Naive thymus-derived CD8-positive, alpha-beta T cell (primary cell): Measurements from ENCODE around the gene ROR1. TPM values are rescaled to one million over a fixed set of nuclear protein-coding genes. Genes with fewer than 3 reads are reported as not detected.

ENCODE experiments used
- ATAC-seq, 2 donors: fragments of 150-1000 bp; cut with Tn5 transposase in 1 of 2; sonication (Bioruptor Pico), chemical (Tn5 transposase) in 1 of 2; 1 replicate in 1 of 2; 2 replicates in 1 of 2; pipeline ENCODE4 v1.10.0; 2021; ENCODE audit warnings: mild to moderate bottlenecking in 2 of 2, moderate library complexity in 2 of 2
- POLR2A ChIA-PET: fragments of 350-600 bp; sonication (Branson Sonifier 250); formaldehyde crosslinking; loops from one replicate; lab custom pipeline; 2021; ENCODE audit warnings: antibody characterized with exemption; lab: Charles Lee
- DNase-seq, 10 donors: peaks; one replicate each; pipeline versions ENCODE4 v3.0.0 to v3.0.0-alpha.2; 2020 to 2022
- H3K27ac Mint-ChIP-seq, 10 donors: one replicate each; pipeline ENCODE4 v1.8.0; 2020 to 2022; ENCODE audit warnings: mild to moderate bottlenecking in 10 of 10, mixed read lengths in 10 of 10, moderate library complexity in 4 of 10, inconsistent platforms in 1 of 10
- H3K27me3 Mint-ChIP-seq, 5 donors: one replicate each; pipeline ENCODE4 v1.8.0; 2021 to 2022; ENCODE audit warnings: mixed read lengths in 5 of 5
- H3K36me3 Mint-ChIP-seq, 3 donors: one replicate each; pipeline ENCODE4 v1.8.0; 2020 to 2022; ENCODE audit warnings: mixed read lengths in 3 of 3, mild to moderate bottlenecking in 2 of 3, inconsistent platforms in 1 of 3
- H3K4me1 Mint-ChIP-seq, 4 donors: one replicate each; pipeline ENCODE4 v1.8.0; 2021 to 2022; ENCODE audit warnings: mixed read lengths in 4 of 4
- H3K4me3 Mint-ChIP-seq, 10 donors: one replicate each; pipeline ENCODE4 v1.8.0; 2020 to 2022; ENCODE audit warnings: mild to moderate bottlenecking in 10 of 10, mixed read lengths in 10 of 10, moderate library complexity in 6 of 10, inconsistent platforms in 1 of 10
- H3K9me3 Mint-ChIP-seq, 9 donors: one replicate each; pipeline ENCODE4 v1.8.0; 2020 to 2022; ENCODE audit warnings: mixed read lengths in 9 of 9, mild to moderate bottlenecking in 3 of 9, inconsistent platforms in 1 of 9, moderate library complexity in 1 of 9
- polyA plus RNA-seq, 3 donors: library from polyadenylated mRNA; unstranded; fragments of 300-500 nt; fragmentation: Illumina TruSeq; gene quantifications; one replicate each; pipeline ENCODE4 v1.2.3, GENCODE V29; 2021
- total RNA-seq, 8 experiments: library from RNA in 2 of 8; stranded (reverse) in 2 of 8; gene quantifications; one replicate each; pipeline ENCODE4 v1.2.3 and lab custom pipeline; 2021 to 2026

The ROR1 gene
- total and polyA plus RNA-seq, 5 experiments from 2014 or later = 0.44 to 0.80 TPM; not detected in 3

DNA sequence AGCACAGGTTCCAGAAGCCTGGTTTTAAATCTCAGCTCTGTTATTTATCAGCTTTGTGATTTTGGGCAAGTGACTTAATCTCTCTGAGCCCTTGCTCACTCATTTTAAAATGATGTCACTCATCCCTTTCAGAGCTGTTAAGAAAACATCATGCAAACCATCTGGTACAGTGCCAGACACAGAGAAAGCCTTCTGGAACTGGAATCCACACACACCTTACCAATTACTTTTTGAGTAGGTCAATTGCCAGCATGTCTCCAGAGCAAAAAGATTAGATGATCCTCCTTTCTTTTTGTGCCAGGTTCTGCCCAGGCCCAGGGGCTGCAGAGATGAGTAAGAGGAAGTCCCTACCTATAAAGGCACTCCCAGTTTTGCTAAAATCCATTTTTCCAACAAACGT, 61.3 kb downstream of the ROR1 start:
- ATAC-seq (no peak), DNase-seq (no peak)
- Mint-ChIP-seq H3K27ac (no peak overlapping the region), H3K4me3 (no peak overlapping the region), H3K9me3 (no peaks in the 10 kb centered on the region), H3K36me3 (no peaks in the 10 kb centered on the region), H3K4me1 (peaks cover 0 to 24% (median 0%) of the 10 kb centered on the region in 4 donors), H3K27me3 (no peaks in the 10 kb centered on the region)
- POLR2A ChIA-PET = no interaction called here

DNA sequence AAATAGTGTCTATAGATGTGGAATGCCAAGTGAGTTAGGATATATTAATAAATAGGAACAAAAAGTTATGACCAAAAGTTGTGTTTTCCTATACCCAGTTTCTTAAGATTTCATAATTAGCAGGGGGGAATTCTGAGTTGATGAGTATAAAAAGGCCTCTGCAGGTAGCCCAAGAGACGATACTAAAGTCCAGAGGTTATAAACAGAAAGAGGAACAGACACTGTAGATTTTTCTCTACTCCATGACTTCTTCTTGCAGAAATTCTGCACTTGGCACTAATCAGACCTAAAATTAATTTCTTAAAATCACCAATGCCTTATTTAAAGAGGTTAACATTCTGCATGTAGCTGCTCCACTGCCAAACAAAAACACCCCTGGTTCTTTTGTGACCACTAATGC, 62.6 kb downstream of the ROR1 start:
- H3K4me1 Mint-ChIP-seq = peaks cover 0 to 24% (median 0%) of the 10 kb centered on the region in 4 donors
- POLR2A ChIA-PET = no interaction called here
- no peak overlapping the region for H3K27ac Mint-ChIP-seq
- no peaks in the 10 kb centered on the region for H3K27me3 Mint-ChIP-seq
- no peaks in the 10 kb centered on the region for H3K36me3 Mint-ChIP-seq
- ATAC-seq (no peak), DNase-seq (no peak)
- no peaks in the 10 kb centered on the region for H3K9me3 Mint-ChIP-seq
- H3K4me3 Mint-ChIP-seq = no peak overlapping the region

DNA sequence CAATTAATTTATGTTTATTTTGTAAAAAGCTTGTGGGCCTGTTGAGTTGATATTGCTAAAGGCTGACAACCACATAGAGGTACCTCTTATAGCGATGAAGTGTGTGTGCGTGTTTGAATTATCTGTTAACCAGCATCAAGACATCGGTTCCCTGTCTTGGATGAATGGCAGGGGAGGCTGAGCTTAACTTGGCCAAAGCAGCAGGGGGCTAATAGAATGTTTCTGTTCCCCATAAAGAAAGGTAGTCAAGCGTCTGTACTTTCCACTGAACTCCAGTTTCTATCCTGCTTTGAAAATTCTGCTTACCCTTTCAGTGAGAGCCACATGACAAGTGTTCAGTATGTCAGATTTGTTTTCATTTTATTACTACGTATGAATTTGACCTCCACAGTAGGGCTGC, 63.0 kb downstream of the ROR1 start:
- H3K4me3 Mint-ChIP-seq = no peak overlapping the region
- no peaks in the 10 kb centered on the region for H3K36me3 Mint-ChIP-seq
- POLR2A ChIA-PET = no interaction called here
- H3K27me3 Mint-ChIP-seq = peaks cover 0 to 2% (median 0%) of the 10 kb centered on the region in 5 donors
- DNase-seq = no peak
- H3K4me1 Mint-ChIP-seq = peaks cover 0 to 21% (median 0%) of the 10 kb centered on the region in 4 donors
- ATAC-seq = no peak
- H3K27ac Mint-ChIP-seq = no peak overlapping the region
- no peaks in the 10 kb centered on the region for H3K9me3 Mint-ChIP-seq

DNA sequence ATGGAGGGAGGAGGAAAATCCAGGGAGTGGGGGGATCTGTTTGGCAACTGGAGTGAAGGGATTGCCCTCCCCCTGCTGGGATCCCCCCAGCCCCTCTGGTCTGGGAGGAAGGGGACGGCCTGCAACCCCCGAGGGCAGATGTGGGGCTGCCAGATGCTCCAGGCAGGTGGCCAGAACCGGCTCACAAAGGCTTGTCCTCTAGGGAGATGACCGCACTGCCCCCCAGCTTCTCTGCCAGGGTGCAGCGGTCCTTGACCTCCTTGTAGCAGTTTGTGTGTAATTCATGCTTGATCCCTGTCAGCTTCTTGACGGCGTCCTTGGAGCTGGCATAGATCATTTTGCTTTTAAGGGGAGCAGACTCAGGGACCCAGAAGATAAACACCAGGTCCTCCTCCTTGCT, 69.2 kb downstream of the ROR1 start:
- ATAC-seq (no peak), DNase-seq (no peak)
- Mint-ChIP-seq H3K27ac (no peak overlapping the region), H3K27me3 (peaks cover 0 to 21% (median 3%) of the 10 kb centered on the region in 5 donors), H3K9me3 (no peaks in the 10 kb centered on the region), H3K4me1 (no peaks in the 10 kb centered on the region), H3K36me3 (no peaks in the 10 kb centered on the region), H3K4me3 (no peak overlapping the region)
- POLR2A ChIA-PET = no interaction called here

DNA sequence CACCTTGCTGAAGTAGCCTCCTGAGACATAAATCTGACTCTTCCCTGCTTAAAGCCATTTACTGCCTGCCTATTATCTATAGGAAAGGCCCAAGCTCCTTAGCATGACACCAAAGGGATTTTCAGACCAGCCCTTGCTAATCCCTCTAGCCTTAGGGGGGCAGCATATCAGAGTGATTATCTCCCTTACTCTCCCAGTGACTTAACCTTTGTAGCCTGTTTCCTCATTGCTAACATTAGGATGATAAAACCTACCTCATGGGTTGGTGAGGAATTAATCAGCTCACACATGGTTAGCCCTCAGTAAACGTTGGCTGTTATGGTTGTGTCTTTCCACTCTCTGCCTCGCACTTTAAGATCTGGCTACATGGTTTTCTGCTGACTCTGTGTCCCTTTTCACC, 70.1 kb downstream of the ROR1 start:
- POLR2A ChIA-PET = no interaction called here
- H3K27me3 Mint-ChIP-seq = peaks cover 0 to 21% (median 3%) of the 10 kb centered on the region in 5 donors
- H3K36me3 Mint-ChIP-seq = no peaks in the 10 kb centered on the region
- no peak overlapping the region for H3K4me3 Mint-ChIP-seq
- H3K27ac Mint-ChIP-seq = no peak overlapping the region
- DNase-seq (no peak), ATAC-seq (no peak)
- no peaks in the 10 kb centered on the region for H3K9me3 Mint-ChIP-seq
- no peaks in the 10 kb centered on the region for H3K4me1 Mint-ChIP-seq

DNA sequence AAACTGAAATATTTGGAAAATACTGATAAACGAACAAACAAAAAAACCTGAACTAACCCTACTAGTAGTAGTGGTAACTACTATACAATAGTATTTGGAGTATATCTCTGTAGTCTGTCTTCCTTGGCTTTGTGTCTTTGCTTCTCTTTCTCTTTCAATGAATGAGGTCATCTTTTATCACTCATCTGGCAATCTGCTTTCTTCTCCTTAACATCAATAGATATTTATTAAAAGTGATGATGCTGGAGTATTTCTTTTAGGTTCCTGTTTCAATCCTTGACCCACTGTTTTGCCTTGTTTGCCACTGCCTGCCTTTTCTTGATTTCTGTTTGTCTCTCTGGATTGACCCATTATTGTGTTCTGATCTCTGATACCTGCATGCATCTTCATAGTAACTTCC, 71.5 kb downstream of the ROR1 start:
- POLR2A ChIA-PET = no interaction called here
- no peak for ATAC-seq
- Mint-ChIP-seq H3K36me3 (no peaks in the 10 kb centered on the region), H3K27me3 (peaks cover 0 to 21% (median 3%) of the 10 kb centered on the region in 5 donors), H3K4me3 (no peak overlapping the region), H3K4me1 (no peaks in the 10 kb centered on the region), H3K9me3 (no peaks in the 10 kb centered on the region), H3K27ac (no peak overlapping the region)
- no peak for DNase-seq

DNA sequence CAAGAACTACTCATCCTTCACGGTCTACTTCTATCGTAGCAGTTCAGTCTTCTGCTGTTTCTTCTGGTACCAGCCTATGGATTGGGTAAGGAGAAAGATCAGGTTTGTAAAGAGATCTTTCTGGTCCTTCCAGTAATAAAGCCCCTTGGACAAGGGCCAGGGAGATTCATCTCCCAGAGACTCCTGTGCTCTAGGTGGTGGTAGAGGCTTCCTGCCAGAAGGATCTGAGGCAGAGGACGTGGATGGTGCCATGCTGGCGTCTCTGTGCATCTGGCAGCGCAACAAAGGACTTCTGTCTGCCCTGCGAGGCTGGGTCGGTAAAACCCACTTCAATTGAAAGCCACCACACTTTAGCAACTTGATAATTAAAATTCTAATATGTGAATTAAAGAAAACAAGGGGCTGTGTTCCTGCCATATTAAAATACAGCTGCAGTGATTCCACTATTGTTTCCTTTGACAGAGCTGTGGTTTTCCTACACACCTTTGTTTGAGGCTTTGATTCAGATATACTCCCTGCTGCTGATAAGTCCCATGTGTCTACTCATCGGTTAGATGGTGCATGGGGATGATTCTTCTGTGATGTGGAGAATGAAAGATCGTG, 73.6 kb downstream of the ROR1 start:
- POLR2A ChIA-PET = no interaction called here

DNA sequence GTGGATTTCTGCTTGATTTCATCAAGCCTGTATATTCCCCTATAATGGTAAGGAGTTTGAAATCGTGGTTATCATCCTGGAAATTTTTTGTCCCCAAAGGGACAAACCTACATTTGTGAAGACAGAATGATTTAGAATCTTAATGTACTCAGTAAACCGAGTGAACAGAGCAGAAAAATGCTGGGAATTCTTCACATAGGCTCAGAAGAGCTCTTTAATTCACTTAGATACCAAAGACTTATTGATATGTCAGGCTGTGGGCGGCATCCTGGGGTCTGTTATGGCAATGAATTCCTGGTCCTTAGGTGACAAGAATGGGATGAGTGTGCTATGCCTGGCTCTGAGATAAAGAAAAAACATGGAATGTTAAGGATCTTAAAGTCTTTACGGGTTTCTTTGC, 74.9 kb downstream of the ROR1 start:
- Mint-ChIP-seq H3K36me3 (no peaks in the 10 kb centered on the region), H3K27me3 (peaks cover 0 to 10% (median 5%) of the 10 kb centered on the region in 5 donors), H3K4me3 (no peak overlapping the region), H3K27ac (no peak overlapping the region), H3K9me3 (no peaks in the 10 kb centered on the region), H3K4me1 (no peaks in the 10 kb centered on the region)
- no peak for DNase-seq
- ATAC-seq = no peak
- POLR2A ChIA-PET = no interaction called here

More for the DNA sequence above, 73.6 kb downstream of the ROR1 start:
- H3K4me3 Mint-ChIP-seq = no peak overlapping the region
- DNase-seq (no peak), ATAC-seq (no peak)
- H3K9me3 Mint-ChIP-seq = no peaks in the 10 kb centered on the region
- H3K36me3 Mint-ChIP-seq = no peaks in the 10 kb centered on the region
- no peaks in the 10 kb centered on the region for H3K4me1 Mint-ChIP-seq
- peaks cover 0 to 16% (median 5%) of the 10 kb centered on the region in 5 donors for H3K27me3 Mint-ChIP-seq
- H3K27ac Mint-ChIP-seq = no peak overlapping the region

DNA sequence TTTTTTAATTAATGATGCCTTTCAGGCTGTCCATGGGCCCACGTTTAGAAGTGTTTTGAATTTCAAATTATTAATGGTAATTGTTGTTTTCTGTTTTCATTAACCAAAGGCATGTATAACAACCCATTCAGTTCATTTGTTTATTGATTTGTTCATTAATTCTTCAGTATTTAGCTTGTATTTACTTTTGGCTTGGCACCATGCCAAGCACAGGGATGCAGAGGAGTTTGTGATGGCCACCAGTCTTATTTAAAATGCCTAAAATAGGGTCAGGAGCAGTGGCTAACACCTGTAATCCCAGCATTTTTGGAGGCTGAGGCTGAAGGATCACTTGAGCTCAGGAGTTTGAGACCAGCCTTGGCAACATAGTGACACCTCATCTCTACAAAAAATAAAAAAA, 75.3 kb downstream of the ROR1 start:
- ATAC-seq (no peak), DNase-seq (no peak)
- H3K36me3 Mint-ChIP-seq = no peaks in the 10 kb centered on the region
- no peak overlapping the region for H3K4me3 Mint-ChIP-seq
- no peaks in the 10 kb centered on the region for H3K9me3 Mint-ChIP-seq
- no peaks in the 10 kb centered on the region for H3K4me1 Mint-ChIP-seq
- H3K27ac Mint-ChIP-seq = no peak overlapping the region
- H3K27me3 Mint-ChIP-seq = peaks cover 0 to 10% (median 5%) of the 10 kb centered on the region in 5 donors
- POLR2A ChIA-PET = no interaction called here

DNA sequence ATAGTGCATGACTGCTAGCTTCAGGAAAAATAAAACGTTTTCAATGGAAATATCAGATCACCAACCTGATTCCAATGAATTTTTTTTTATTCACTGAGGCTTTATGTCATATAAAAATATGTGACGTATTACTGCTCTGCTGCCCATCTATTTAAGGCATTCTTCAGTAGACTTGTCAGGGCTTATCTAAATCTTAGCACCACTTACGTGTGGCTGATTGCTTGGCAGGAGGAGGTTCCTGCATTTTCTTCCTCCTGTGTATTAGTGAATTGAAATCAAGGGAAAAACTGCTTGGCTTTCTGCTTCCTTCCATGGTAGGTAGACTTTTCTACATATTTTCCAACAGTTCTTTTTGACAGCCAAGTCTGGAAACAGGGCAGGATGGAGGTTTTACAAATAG, 80.3 kb downstream of the ROR1 start:
- no peak for DNase-seq
- ATAC-seq = no peak
- H3K4me1 Mint-ChIP-seq = no peaks in the 10 kb centered on the region
- POLR2A ChIA-PET = no interaction called here
- H3K27ac Mint-ChIP-seq = no peak overlapping the region
- no peak overlapping the region for H3K4me3 Mint-ChIP-seq
- H3K27me3 Mint-ChIP-seq = peaks cover 0 to 7% (median 0%) of the 10 kb centered on the region in 5 donors
- peaks cover 5 to 37% (median 15%) of the 10 kb centered on the region in 9 donors for H3K9me3 Mint-ChIP-seq
- H3K36me3 Mint-ChIP-seq = peaks cover 0 to 13% (median 4%) of the 10 kb centered on the region in 3 donors

DNA sequence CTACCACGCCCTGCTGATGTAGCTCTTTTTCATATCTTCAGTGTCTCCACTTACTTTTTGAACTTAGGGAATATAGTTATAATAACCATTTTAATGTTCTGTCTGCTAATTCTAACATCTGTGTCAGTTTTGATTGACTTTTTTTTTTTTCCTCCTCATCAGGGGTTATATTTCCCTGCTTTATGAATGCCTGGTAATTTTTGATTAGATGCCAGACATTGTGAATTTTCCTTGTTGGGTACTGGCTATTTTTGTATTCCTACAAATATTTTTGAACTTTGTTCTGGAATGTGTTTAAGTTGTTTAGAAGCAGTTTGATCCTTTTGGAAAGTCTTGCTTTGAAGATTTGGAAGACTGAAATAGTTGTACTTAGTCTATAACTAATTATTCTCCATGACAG, 82.1 kb downstream of the ROR1 start:
- no peak for DNase-seq
- Mint-ChIP-seq H3K27ac (no peak overlapping the region), H3K36me3 (peaks cover 0 to 13% (median 4%) of the 10 kb centered on the region in 3 donors), H3K9me3 (peaks cover 5 to 37% (median 15%) of the 10 kb centered on the region in 9 donors), H3K4me1 (no peaks in the 10 kb centered on the region), H3K27me3 (peaks cover 0 to 4% (median 0%) of the 10 kb centered on the region in 5 donors), H3K4me3 (no peak overlapping the region)
- POLR2A ChIA-PET = no interaction called here
- no peak for ATAC-seq

DNA sequence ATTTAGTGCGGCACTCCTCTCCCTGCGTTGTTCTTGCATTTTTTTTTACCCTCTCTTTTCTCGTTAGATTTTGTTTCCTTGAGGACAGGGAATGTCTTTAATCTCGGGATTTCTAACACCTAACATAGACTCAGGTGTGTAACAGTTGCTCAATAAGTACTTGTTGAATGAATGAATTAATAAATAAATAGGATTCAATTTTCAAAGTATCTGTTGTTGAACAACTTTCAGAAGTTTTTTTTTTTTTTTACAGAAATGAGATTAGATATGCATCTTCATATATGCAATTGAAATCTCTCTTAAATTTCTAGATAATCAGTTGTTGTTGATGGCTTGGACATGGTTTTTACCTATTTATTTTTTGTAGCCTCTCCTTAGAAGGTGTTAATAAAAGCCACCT, 83.1 kb downstream of the ROR1 start:
- POLR2A ChIA-PET = no interaction called here
- Mint-ChIP-seq H3K36me3 (peaks cover 0 to 13% (median 4%) of the 10 kb centered on the region in 3 donors), H3K27me3 (peaks cover 0 to 4% (median 0%) of the 10 kb centered on the region in 5 donors), H3K4me1 (no peaks in the 10 kb centered on the region), H3K9me3 (peaks cover 5 to 37% (median 15%) of the 10 kb centered on the region in 9 donors), H3K4me3 (no peak overlapping the region), H3K27ac (no peak overlapping the region)
- DNase-seq (no peak), ATAC-seq (no peak)

DNA sequence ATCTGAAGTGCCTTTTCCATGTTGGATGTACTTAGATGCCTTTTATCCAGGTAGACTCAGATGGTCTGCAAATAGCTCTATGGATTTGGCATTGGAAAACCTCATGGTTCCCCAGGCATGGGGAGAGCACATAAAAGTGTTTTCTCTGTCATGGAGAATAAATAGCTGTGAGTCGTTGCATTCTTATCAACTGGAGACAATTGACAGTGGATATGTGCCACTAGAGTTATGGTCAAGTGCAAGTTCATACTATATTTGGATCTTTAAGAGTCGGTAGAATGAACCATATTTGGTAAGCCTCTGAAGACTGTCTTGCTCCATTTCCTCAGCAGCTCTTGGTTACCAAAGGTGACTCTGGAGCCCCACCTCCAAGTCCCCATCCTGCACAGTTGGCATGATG, 83.7 kb downstream of the ROR1 start:
- no peak overlapping the region for H3K4me3 Mint-ChIP-seq
- DNase-seq (no peak), ATAC-seq (no peak)
- peaks cover 0 to 5% (median 0%) of the 10 kb centered on the region in 5 donors for H3K27me3 Mint-ChIP-seq
- H3K9me3 Mint-ChIP-seq = peaks cover 5 to 37% (median 15%) of the 10 kb centered on the region in 9 donors
- no peak overlapping the region for H3K27ac Mint-ChIP-seq
- peaks cover 0 to 13% (median 4%) of the 10 kb centered on the region in 3 donors for H3K36me3 Mint-ChIP-seq
- POLR2A ChIA-PET = no interaction called here
- no peaks in the 10 kb centered on the region for H3K4me1 Mint-ChIP-seq

DNA sequence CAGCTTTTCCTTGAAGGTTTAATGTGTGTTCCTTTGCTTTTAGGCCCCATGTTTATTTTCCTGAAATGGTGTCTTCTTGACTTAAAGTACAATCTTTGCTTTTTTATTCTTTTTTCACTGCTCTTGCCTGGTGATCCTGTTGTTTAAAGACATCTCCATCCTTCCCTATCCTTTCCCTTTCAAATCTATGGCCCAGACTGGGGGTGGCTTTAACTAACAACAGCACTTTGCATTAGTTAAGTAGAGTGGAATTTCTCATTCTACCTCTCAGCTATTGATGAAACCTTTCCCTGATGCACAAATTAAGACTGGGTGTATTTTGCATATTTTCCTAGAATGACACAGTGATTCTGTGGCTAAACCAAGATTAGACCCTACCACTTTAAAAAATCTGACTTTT, 84.3 kb downstream of the ROR1 start:
- peaks cover 0 to 13% (median 4%) of the 10 kb centered on the region in 3 donors for H3K36me3 Mint-ChIP-seq
- no peak for ATAC-seq
- H3K27ac Mint-ChIP-seq = no peak overlapping the region
- peaks cover 0 to 7% (median 0%) of the 10 kb centered on the region in 5 donors for H3K27me3 Mint-ChIP-seq
- no peaks in the 10 kb centered on the region for H3K4me1 Mint-ChIP-seq
- H3K4me3 Mint-ChIP-seq = no peak overlapping the region
- POLR2A ChIA-PET = no interaction called here
- peaks cover 5 to 37% (median 15%) of the 10 kb centered on the region in 9 donors for H3K9me3 Mint-ChIP-seq
- no peak for DNase-seq
